K562 (cell line): ENCODE measurements around the gene GLB1L3.

Experiments
- DACH1 ChIP-seq: fragments of 450-650 bp; IDR thresholded peaks from 2 replicates; pipeline ENCODE4 v1.6.1; 2018; ENCODE audit not compliant: partially characterized antibody
- FIP1L1 ChIP-seq: fragments of 200-400 bp; formaldehyde crosslinking; IDR thresholded peaks from 2 replicates; pipeline ENCODE4 v1.6.1; 2018; ENCODE audit warnings: mild to moderate bottlenecking, low read depth, low read length; ENCODE audit not compliant: poor library complexity, severe bottlenecking
- GTF2F1 ChIP-seq: IDR thresholded peaks from 2 replicates; pipeline ENCODE4 v1.6.1; 2011; ENCODE audit warnings: low read depth, low read length, improper control_type of control experiment
- NBN ChIP-seq: fragments of 450-650 bp; IDR thresholded peaks from 2 replicates; pipeline ENCODE4 v1.6.1; 2016; ENCODE audit warnings: low read depth, mild to moderate bottlenecking
- NCOA2 ChIP-seq, 2 experiments: fragments of 450-650 bp; IDR thresholded peaks; 2 replicates each; pipeline ENCODE4 v1.6.1; 2018; ENCODE audit warnings: mild to moderate bottlenecking in 2 of 2, moderate library complexity in 1 of 2; ENCODE audit not compliant: partially characterized antibody in 2 of 2
- NFIC ChIP-seq: fragments of 450-650 bp; IDR thresholded peaks from 2 replicates; pipeline ENCODE4 v1.6.1; 2017; ENCODE audit warnings: mild to moderate bottlenecking, inconsistent platforms
- ZBTB7A ChIP-seq: IDR thresholded peaks from 2 replicates; pipeline ENCODE4 v1.6.1; 2011; ENCODE audit warnings: low read depth, mild to moderate bottlenecking, low read length, moderate library complexity, borderline replicate concordance; ENCODE audit not compliant: control insufficient read depth
- TF ChIP-seq, protein P1 (sequence below), 3 experiments: IDR thresholded peaks in 2 of 3; conservative IDR thresholded peaks in 1 of 3; 2 replicates each; pipeline ENCODE4 v1.5.1; 2011 to 2012; ENCODE audit warnings: low read length in 3 of 3, mild to moderate bottlenecking in 3 of 3, control low read depth in 2 of 3, improper control_type of control experiment in 1 of 3, inconsistent platforms in 1 of 3, low read depth in 1 of 3, mixed read lengths in 1 of 3, moderate library complexity in 1 of 3; ENCODE audit not compliant: insufficient read depth in 2 of 3
- TF ChIP-seq, protein P2 (sequence below): fragments of 250-450 bp; sonication (Bioruptor Pico); IDR thresholded peaks from 2 replicates; pipeline ENCODE4 v1.8.0; 2021; ENCODE audit warnings: moderate library complexity, mild to moderate bottlenecking, inconsistent platforms

GRCh38 chr11:134364261-134364660 is 88.1 kb downstream of the GLB1L3 start:
- TF ChIP-seq FIP1L1 (no peak), GTF2F1 (no peak), NCOA2 (IDR thresholded peaks at IDR 0.05; ENCODE audit: partially characterized antibody in 2 of 2) (no peak), NBN (no peak), NFIC (no peak), DACH1 (no peak), ZBTB7A (no peak)
- TF ChIP-seq, protein P1, sequence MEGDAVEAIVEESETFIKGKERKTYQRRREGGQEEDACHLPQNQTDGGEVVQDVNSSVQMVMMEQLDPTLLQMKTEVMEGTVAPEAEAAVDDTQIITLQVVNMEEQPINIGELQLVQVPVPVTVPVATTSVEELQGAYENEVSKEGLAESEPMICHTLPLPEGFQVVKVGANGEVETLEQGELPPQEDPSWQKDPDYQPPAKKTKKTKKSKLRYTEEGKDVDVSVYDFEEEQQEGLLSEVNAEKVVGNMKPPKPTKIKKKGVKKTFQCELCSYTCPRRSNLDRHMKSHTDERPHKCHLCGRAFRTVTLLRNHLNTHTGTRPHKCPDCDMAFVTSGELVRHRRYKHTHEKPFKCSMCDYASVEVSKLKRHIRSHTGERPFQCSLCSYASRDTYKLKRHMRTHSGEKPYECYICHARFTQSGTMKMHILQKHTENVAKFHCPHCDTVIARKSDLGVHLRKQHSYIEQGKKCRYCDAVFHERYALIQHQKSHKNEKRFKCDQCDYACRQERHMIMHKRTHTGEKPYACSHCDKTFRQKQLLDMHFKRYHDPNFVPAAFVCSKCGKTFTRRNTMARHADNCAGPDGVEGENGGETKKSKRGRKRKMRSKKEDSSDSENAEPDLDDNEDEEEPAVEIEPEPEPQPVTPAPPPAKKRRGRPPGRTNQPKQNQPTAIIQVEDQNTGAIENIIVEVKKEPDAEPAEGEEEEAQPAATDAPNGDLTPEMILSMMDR (IDR thresholded peaks at IDR 0.05 in 2 of 3, conservative IDR thresholded peaks at IDR 0.05 in 1 of 3; ENCODE audit: insufficient read depth in 2 of 3, low read depth in 1 of 3, low read length in 3 of 3) = no peak
- TF ChIP-seq, protein P2, sequence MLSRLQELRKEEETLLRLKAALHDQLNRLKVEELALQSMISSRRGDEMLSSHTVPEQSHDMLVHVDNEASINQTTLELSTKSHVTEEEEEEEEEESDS (CRISPR knock-in tag) = no peak
